H1 (cell line): ENCODE data around the gene POC1B. TPM values are rescaled to one million over a fixed set of nuclear protein-coding genes. Genes with fewer than 3 reads are reported as not detected.
A peak's percentile ranks its signal among the peaks of the same experiment; 100 is the strongest.

Experiments
- BRCA1 ChIP-seq: IDR thresholded peaks from 2 replicates; pipeline ENCODE4 v1.6.1; 2012; ENCODE audit warnings: low read depth, low read length, improper control_type of control experiment
- CBX5 ChIP-seq: fragments of 300-800, 300-1000 bp; sonication (generic); IDR thresholded peaks from 2 replicates; pipeline ENCODE4 v1.7.1; 2016; ENCODE audit warnings: antibody characterized with exemption, low read length, low read depth
- CBX8 ChIP-seq: fragments of 300-800, 300-1000 bp; sonication (generic); IDR thresholded peaks from 2 replicates; pipeline ENCODE4 v1.7.1; 2016; ENCODE audit warnings: low read depth, low read length, borderline replicate concordance
- CEBPB ChIP-seq: IDR thresholded peaks from 2 replicates; pipeline ENCODE4 v1.6.1; 2012; ENCODE audit warnings: low read depth, low read length
- CREB1 ChIP-seq: IDR thresholded peaks from 2 replicates; pipeline ENCODE4 v1.6.1; 2012; ENCODE audit warnings: inconsistent platforms
- CTCF ChIP-seq, 3 experiments: IDR thresholded peaks; 1 replicate in 2 of 3; 2 replicates in 1 of 3; pipeline versions ENCODE4 v1.5.1 to v1.6.1; 2011; ENCODE audit warnings: low read length in 3 of 3, mild to moderate bottlenecking in 3 of 3, inconsistent platforms in 2 of 3, low read depth in 1 of 3, moderate library complexity in 1 of 3; ENCODE audit not compliant: insufficient read depth in 1 of 3; ENCODE audit errors: control extremely low read depth in 1 of 3
- E2F6 ChIP-seq: IDR thresholded peaks from 2 replicates; pipeline ENCODE4 v1.6.1; 2012; ENCODE audit warnings: inconsistent platforms
- EP300 ChIP-seq, 2 experiments: IDR thresholded peaks; 1 replicate in 1 of 2; 2 replicates in 1 of 2; pipeline ENCODE4 v1.6.1; 2011 to 2012; ENCODE audit warnings: low read depth in 2 of 2, low read length in 2 of 2, mild to moderate bottlenecking in 2 of 2, borderline replicate concordance in 1 of 2, inconsistent platforms in 1 of 2, moderate library complexity in 1 of 2
- HDAC2 ChIP-seq, 2 experiments: fragments of 300-600 bp in 1 of 2; sonication (generic) in 1 of 2; IDR thresholded peaks; 2 replicates each; pipeline ENCODE4 v1.6.1; 2011 to 2012; ENCODE audit warnings: low read depth in 2 of 2, low read length in 2 of 2, mild to moderate bottlenecking in 2 of 2, moderate library complexity in 2 of 2, borderline replicate concordance in 1 of 2, inconsistent platforms in 1 of 2
- JUN ChIP-seq: IDR thresholded peaks from 2 replicates; pipeline ENCODE4 v1.6.1; 2011; ENCODE audit warnings: low read depth, mild to moderate bottlenecking, improper control_type of control experiment, low read length
- KDM4A ChIP-seq: IDR thresholded peaks from one replicate; pipeline ENCODE4 v1.7.1; 2012; ENCODE audit warnings: low read depth, mild to moderate bottlenecking, moderate library complexity, low read length, inconsistent platforms; ENCODE audit not compliant: severe bottlenecking
- NRF1 ChIP-seq: IDR thresholded peaks from 2 replicates; pipeline ENCODE4 v1.6.1; 2011; ENCODE audit warnings: mild to moderate bottlenecking, low read depth, low read length, improper control_type of control experiment
- PHF8 ChIP-seq: fragments of 200-600 bp; sonication (generic); conservative IDR thresholded peaks from 2 replicates; pipeline ENCODE4 v1.7.1; 2012; ENCODE audit warnings: low read depth, mild to moderate bottlenecking, inconsistent platforms, low read length, moderate library complexity
- RBBP5 ChIP-seq: IDR thresholded peaks from 2 replicates; pipeline ENCODE4 v1.7.1; 2012; ENCODE audit warnings: low read depth, mild to moderate bottlenecking, inconsistent platforms, low read length, moderate library complexity, borderline replicate concordance
- RNF2 ChIP-seq: fragments of 200-900, 300-1000 bp; sonication (generic); IDR thresholded peaks from 2 replicates; pipeline ENCODE4 v1.7.1; 2016; ENCODE audit warnings: borderline replicate concordance, low read depth, mild to moderate bottlenecking, antibody characterized with exemption, low read length; ENCODE audit not compliant: poor library complexity, severe bottlenecking; ENCODE audit errors: missing control alignments
- RXRA ChIP-seq: IDR thresholded peaks from 2 replicates; pipeline ENCODE4 v1.6.1; 2011; ENCODE audit warnings: low read depth, mild to moderate bottlenecking, low read length, moderate library complexity; ENCODE audit not compliant: insufficient read depth
- SAP30 ChIP-seq: fragments of 300-600 bp; sonication (generic); IDR thresholded peaks from 2 replicates; pipeline ENCODE4 v1.7.1; 2012; ENCODE audit warnings: low read length, moderate library complexity, mild to moderate bottlenecking, inconsistent platforms; ENCODE audit not compliant: insufficient read depth, insufficient replicate concordance
- SIX5 ChIP-seq: IDR thresholded peaks from 2 replicates; pipeline ENCODE4 v1.6.1; 2011; ENCODE audit warnings: mild to moderate bottlenecking, low read depth, low read length
- SP2 ChIP-seq: IDR thresholded peaks from 2 replicates; pipeline ENCODE4 v1.6.1; 2012; ENCODE audit warnings: mild to moderate bottlenecking, low read length, inconsistent platforms
- SRF ChIP-seq: IDR thresholded peaks from 2 replicates; pipeline ENCODE4 v1.6.1; 2011; ENCODE audit warnings: mild to moderate bottlenecking, low read depth, low read length, moderate library complexity
- TBP ChIP-seq: IDR thresholded peaks from 2 replicates; pipeline ENCODE4 v1.6.1; 2011; ENCODE audit warnings: low read depth, low read length, improper control_type of control experiment
- polyA plus RNA-seq, 7 experiments: library from polyadenylated mRNA; depleted of rRNA in 3 of 7; stranded (reverse) in 5 of 7; unstranded in 2 of 7; fragments of >200 nt in 5 of 7; fragments of 200-250 nt in 2 of 7; gene quantifications; 1 replicate in 5 of 7; 2 replicates in 1 of 7; 4 replicates in 1 of 7; pipeline versions ENCODE4 v1.2.1 to v1.2.3, GENCODE V29; 2011 to 2013; ENCODE audit warnings: missing spikeins in 2 of 7, mixed read lengths in 2 of 7
- total RNA-seq: library from RNA; stranded (reverse); fragmentation: NEBNext Ultra II Directional; extraction: Animal tissue kit (Norgen Biotek cat#: 25700); gene quantifications from 2 replicates; pipeline ENCODE4 v1.2.1, GENCODE V29; 2021

POC1B gene
- total and polyA plus RNA-seq, 2 of the 8 experiments (the other 6 are each of a cell fraction or from before 2014, with no cell fraction given), result 7.5 to 16.3 TPM

GRCh38 chr12:89525305-89525823 lies 483 bp downstream of the POC1B start (continued):
- TF ChIP-seq CTCF (IDR thresholded peaks at IDR 0.05; ENCODE audit: control extremely low read depth in 1 of 3, insufficient read depth in 1 of 3, low read depth in 1 of 3, low read length in 3 of 3), result no peak; a peak in 1 of 4 replicates
- TF ChIP-seq E2F6, result no peak; the same call in 1 of the 2 replicates
- no peak for TF ChIP-seq CBX5
- 0 out of 2 replicates have a peak, but pooled peaks have one; percentile 51 for TF ChIP-seq PHF8
- peak; percentile 40 for TF ChIP-seq RNF2
- TF ChIP-seq RXRA, result no peak
- no peak for TF ChIP-seq CEBPB
- TF ChIP-seq SIX5, result no peak
- TF ChIP-seq EP300 (IDR thresholded peaks at IDR 0.05; ENCODE audit: borderline replicate concordance in 1 of 2, low read depth in 2 of 2, low read length in 2 of 2), result no peak
- no peak for TF ChIP-seq SAP30
- TF ChIP-seq TBP, result no peak
- TF ChIP-seq SRF, result no peak
- peak; percentile 88 for TF ChIP-seq KDM4A
- TF ChIP-seq CREB1, result no peak
- TF ChIP-seq BRCA1, result no peak
- no peak for TF ChIP-seq SP2
- no peak for TF ChIP-seq CBX8
- TF ChIP-seq HDAC2 (IDR thresholded peaks at IDR 0.05; ENCODE audit: borderline replicate concordance in 1 of 2, low read depth in 2 of 2, low read length in 2 of 2), result no peak
- no peak; the same call in 1 of the 2 replicates for TF ChIP-seq RBBP5
- TF ChIP-seq NRF1, result no peak
- TF ChIP-seq JUN, result no peak
